ENCODE data around the gene CCSER1. TPM values are rescaled to one million over a fixed set of nuclear protein-coding genes. Genes with fewer than 3 reads are reported as not detected.

Gene CCSER1
- total RNA-seq, 2 donors from 2014 or later: 1.5 to 2.7 TPM

DNA sequence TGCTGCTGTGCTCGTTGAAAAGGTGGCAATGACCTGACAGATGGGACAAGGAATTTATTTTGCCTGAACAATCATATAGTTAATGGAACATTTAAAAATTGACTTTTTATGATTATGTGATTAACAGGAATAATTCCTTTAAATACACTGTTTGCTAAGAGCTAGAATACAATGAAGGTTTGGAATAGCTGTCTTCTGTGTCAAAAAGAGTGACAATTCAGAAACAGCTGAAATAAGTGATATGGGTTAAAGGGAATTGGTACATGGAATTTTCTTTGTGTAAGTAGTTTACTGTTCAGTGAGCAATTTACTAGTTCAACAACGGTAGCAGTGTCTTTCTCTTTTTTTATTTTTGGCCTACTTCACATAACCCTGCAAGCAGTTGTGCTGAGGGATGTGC, 1093.1 kb downstream of the CCSER1 start:
- ATAC-seq (ENCODE audit: insufficient number of reproducible peaks, low FRiP score, low read depth): no peak

DNA sequence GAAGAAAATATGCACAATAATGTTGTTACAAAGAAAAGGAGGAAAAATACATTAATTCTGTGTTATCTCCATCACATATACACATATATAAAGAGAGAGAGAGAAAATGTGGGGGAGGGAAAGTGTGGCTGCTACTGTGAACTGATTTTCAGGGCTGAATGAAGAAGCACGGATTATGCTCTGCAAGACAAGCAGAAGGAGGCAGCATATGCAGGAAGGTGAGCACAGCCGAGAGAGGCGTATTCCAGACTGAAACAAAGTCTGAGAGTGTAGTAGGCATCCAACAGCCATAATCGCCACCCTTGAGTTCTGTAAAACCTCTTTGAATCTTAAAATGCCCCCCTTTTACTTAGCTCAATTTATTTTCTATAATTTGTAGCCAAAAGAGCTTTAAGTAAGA, 1094.8 kb downstream of the CCSER1 start:
- Histone ChIP-seq H3K36me3 (no peaks in the 10 kb centered on the region), H3K4me3 (no peak overlapping the region), H3K27me3 (replicated peaks; ENCODE audit: insufficient read depth) (no peaks in the 10 kb centered on the region), H3K9me3 (no peaks in the 10 kb centered on the region), H3K27ac (no peak overlapping the region), H3K4me1 (ENCODE audit: control insufficient read depth in 1 of 2, low read depth in 2 of 2) (no peaks in the 10 kb centered on the region)
- no peak for DNase-seq (ENCODE audit: low spot score)
- ATAC-seq (ENCODE audit: insufficient number of reproducible peaks, low FRiP score, low read depth): no peak
- TF ChIP-seq, protein P1, sequence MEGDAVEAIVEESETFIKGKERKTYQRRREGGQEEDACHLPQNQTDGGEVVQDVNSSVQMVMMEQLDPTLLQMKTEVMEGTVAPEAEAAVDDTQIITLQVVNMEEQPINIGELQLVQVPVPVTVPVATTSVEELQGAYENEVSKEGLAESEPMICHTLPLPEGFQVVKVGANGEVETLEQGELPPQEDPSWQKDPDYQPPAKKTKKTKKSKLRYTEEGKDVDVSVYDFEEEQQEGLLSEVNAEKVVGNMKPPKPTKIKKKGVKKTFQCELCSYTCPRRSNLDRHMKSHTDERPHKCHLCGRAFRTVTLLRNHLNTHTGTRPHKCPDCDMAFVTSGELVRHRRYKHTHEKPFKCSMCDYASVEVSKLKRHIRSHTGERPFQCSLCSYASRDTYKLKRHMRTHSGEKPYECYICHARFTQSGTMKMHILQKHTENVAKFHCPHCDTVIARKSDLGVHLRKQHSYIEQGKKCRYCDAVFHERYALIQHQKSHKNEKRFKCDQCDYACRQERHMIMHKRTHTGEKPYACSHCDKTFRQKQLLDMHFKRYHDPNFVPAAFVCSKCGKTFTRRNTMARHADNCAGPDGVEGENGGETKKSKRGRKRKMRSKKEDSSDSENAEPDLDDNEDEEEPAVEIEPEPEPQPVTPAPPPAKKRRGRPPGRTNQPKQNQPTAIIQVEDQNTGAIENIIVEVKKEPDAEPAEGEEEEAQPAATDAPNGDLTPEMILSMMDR (IDR thresholded peaks at IDR 0.05): no peak

More for the DNA sequence above, 1093.1 kb downstream of the CCSER1 start:
- TF ChIP-seq, protein P1 (IDR thresholded peaks at IDR 0.05): no peak
- no peaks in the 10 kb centered on the region for H3K36me3 ChIP-seq
- H3K9me3 ChIP-seq: no peaks in the 10 kb centered on the region
- no peak overlapping the region for H3K4me3 ChIP-seq
- no peak overlapping the region for H3K27ac ChIP-seq
- H3K27me3 ChIP-seq (replicated peaks; ENCODE audit: insufficient read depth): no peaks in the 10 kb centered on the region
- DNase-seq (ENCODE audit: low spot score): no peak
- H3K4me1 ChIP-seq (ENCODE audit: control insufficient read depth in 1 of 2, low read depth in 2 of 2): no peaks in the 10 kb centered on the region

DNA sequence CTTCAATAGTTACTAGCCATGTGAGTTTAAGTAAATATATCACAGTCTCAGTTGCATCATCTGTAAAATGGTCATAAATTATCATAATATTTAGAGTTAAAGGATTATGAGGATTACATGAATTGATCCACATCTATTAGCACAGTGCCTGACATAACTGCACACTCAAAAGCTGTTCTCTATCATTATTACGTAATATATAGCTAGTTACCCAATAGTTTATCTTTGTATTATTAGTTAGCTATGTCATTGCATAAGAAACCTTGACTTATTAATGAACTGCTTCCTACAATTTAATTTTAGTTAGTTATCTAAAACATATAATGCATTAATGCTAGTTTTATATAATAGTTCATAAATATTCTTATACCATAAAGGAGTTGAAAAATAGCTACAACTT, 1099.7 kb downstream of the CCSER1 start:
- H3K9me3 ChIP-seq: no peaks in the 10 kb centered on the region
- ATAC-seq (ENCODE audit: insufficient number of reproducible peaks, low FRiP score, low read depth) (no peak), DNase-seq (ENCODE audit: low spot score) (no peak)
- no peaks in the 10 kb centered on the region for H3K27me3 ChIP-seq (replicated peaks; ENCODE audit: insufficient read depth)
- H3K27ac ChIP-seq: no peak overlapping the region
- TF ChIP-seq, protein P1 (IDR thresholded peaks at IDR 0.05): no peak
- H3K4me3 ChIP-seq: no peak overlapping the region
- H3K4me1 ChIP-seq (ENCODE audit: control insufficient read depth in 1 of 2, low read depth in 2 of 2): no peaks in the 10 kb centered on the region
- H3K36me3 ChIP-seq: no peaks in the 10 kb centered on the region

DNA sequence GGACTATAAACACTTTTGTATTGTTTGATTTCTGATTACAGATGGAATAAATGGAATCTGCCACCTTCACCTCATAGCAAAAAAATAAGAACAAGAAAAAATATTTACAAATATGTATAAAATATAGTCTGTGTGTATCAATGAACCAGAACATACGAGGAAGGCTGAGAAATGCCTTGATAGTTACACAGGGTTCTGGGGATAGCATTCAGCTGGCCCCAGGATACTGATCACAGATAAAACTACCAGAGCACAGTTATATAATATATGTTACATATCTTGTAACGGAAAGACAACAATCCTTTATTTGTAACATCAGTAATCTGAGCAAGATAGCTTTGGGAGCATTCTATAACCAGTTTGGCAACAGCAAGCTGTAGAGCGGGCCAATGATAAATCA, 1101.5 kb downstream of the CCSER1 start:
- no peak overlapping the region for H3K27ac ChIP-seq
- TF ChIP-seq, protein P1 (IDR thresholded peaks at IDR 0.05): no peak
- no peaks in the 10 kb centered on the region for H3K36me3 ChIP-seq
- H3K4me3 ChIP-seq: no peak overlapping the region
- no peaks in the 10 kb centered on the region for H3K4me1 ChIP-seq (ENCODE audit: control insufficient read depth in 1 of 2, low read depth in 2 of 2)
- no peaks in the 10 kb centered on the region for H3K9me3 ChIP-seq
- ATAC-seq (ENCODE audit: insufficient number of reproducible peaks, low FRiP score, low read depth) (no peak), DNase-seq (ENCODE audit: low spot score) (no peak)
- no peaks in the 10 kb centered on the region for H3K27me3 ChIP-seq (replicated peaks; ENCODE audit: insufficient read depth)

DNA sequence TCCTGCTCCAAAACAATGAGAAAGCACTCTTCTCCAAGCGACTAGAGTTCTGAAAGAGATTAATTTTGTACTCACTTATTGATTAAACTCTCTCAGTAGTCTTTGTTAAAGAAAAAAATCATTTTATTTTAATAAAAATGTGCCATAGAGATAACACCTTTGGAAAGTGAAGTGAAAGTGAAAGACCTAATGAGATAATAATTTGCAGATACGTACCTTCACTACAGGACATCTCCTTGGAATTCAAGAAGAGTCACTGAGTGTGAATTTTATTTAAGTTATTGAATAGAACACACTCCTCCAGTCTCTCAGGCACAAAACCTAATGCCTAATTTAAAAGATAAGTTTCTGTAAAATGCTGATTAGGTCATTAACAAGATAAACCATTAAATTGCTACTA, 1106.0 kb downstream of the CCSER1 start:
- Histone ChIP-seq H3K27ac (no peak overlapping the region), H3K27me3 (replicated peaks; ENCODE audit: insufficient read depth) (no peaks in the 10 kb centered on the region), H3K9me3 (no peaks in the 10 kb centered on the region), H3K4me3 (no peak overlapping the region), H3K36me3 (no peaks in the 10 kb centered on the region), H3K4me1 (ENCODE audit: control insufficient read depth in 1 of 2, low read depth in 2 of 2) (no peaks in the 10 kb centered on the region)
- ATAC-seq (ENCODE audit: insufficient number of reproducible peaks, low FRiP score, low read depth): no peak
- TF ChIP-seq, protein P1 (IDR thresholded peaks at IDR 0.05): no peak
- no peak for DNase-seq (ENCODE audit: low spot score)

All from thoracic aorta (tissue), 2 donors.